Ovary (tissue), 3 donors: ENCODE data around the gene DNAJB4.

Source experiments
- CTCF ChIP-seq, 3 donors: fragments of 450-650 bp in 2 of 3; fragments of 200-600 bp in 1 of 3; IDR thresholded peaks; one replicate each; pipeline versions ENCODE4 v1.5.1 to v1.8.0; 2016 to 2022; ENCODE audit warnings: antibody characterized with exemption in 3 of 3, mild to moderate bottlenecking in 1 of 3
- POLR2A ChIP-seq: fragments of 450-650 bp; IDR thresholded peaks from one replicate; pipeline ENCODE4 v1.6.1; 2017; ENCODE audit warnings: antibody characterized with exemption, mild to moderate bottlenecking, moderate library complexity
- donor health status: DM: no; HTN: no; CAD: no.

GRCh38 chr1:77996734-77997133, 8.0 kb upstream of the DNAJB4 start:
- no peak for TF ChIP-seq CTCF (IDR thresholded peaks at IDR 0.05)
- TF ChIP-seq POLR2A: no peak
